HCT116 (cell line): ENCODE data around the gene CPLX4.
"Not testable (repeated sequence)": the region's sequence is repeated elsewhere in the genome, so short reads cannot be mapped to it uniquely, and the experiment has no call there.

Source experiments
- CTCF ChIP-seq, 3 experiments: fragments of 200-600 bp in 1 of 3; sonication (generic) in 1 of 3; IDR thresholded peaks in 2 of 3; conservative IDR thresholded peaks in 1 of 3; 2 replicates each; pipeline ENCODE4 v1.5.1; 2012 to 2017; ENCODE audit warnings: low read depth in 2 of 3, low read length in 2 of 3, antibody characterized with exemption in 1 of 3, borderline replicate concordance in 1 of 3, control low read depth in 1 of 3, mild to moderate bottlenecking in 1 of 3, mixed read lengths in 1 of 3, mixed run types in 1 of 3, moderate library complexity in 1 of 3; ENCODE audit not compliant: insufficient read depth in 1 of 3
- EGR1 ChIP-seq: IDR thresholded peaks from 2 replicates; pipeline ENCODE4 v1.6.1; 2012; ENCODE audit warnings: low read depth
- EZH2 ChIP-seq: fragments of 200-600 bp; sonication (generic); IDR thresholded peaks from 2 replicates; pipeline ENCODE4 v1.6.1; 2017; ENCODE audit warnings: antibody characterized with exemption, mixed run types
- EZH2phosphoT487 ChIP-seq: fragments of 200-600 bp; IDR thresholded peaks from 2 replicates; pipeline ENCODE4 v1.6.1; 2018; ENCODE audit warnings: antibody characterized with exemption, borderline replicate concordance
- JUND ChIP-seq: IDR thresholded peaks from 2 replicates; pipeline ENCODE4 v1.6.1; 2012
- POLR2A ChIP-seq: IDR thresholded peaks from 2 replicates; pipeline ENCODE4 v1.7.0; 2011; ENCODE audit warnings: borderline replicate concordance; ENCODE audit not compliant: insufficient read depth, insufficient read length; ENCODE audit errors: extremely low read depth
- POLR2AphosphoS5 ChIP-seq: IDR thresholded peaks from 2 replicates; pipeline ENCODE4 v1.6.1; 2011; ENCODE audit warnings: mild to moderate bottlenecking, low read depth, low read length, moderate library complexity
- SRF ChIP-seq: IDR thresholded peaks from 2 replicates; pipeline ENCODE4 v1.6.1; 2012; ENCODE audit warnings: low read depth
- YY1 ChIP-seq: IDR thresholded peaks from 2 replicates; pipeline ENCODE4 v1.6.1; 2011; ENCODE audit warnings: low read length, low read depth, moderate library complexity, mild to moderate bottlenecking; ENCODE audit not compliant: insufficient replicate concordance; ENCODE audit errors: extremely low read depth
- ZNF274 ChIP-seq: fragments of 200-500 bp; sonication (Bioruptor generic); IDR thresholded peaks from 2 replicates; pipeline ENCODE4 v1.6.1; 2014; ENCODE audit warnings: mild to moderate bottlenecking, low read depth, low read length, inconsistent platforms
- TF ChIP-seq, protein P1 (sequence below): IDR thresholded peaks from 2 replicates; pipeline ENCODE4 v1.6.1; 2012; ENCODE audit warnings: low read depth
- TF ChIP-seq, protein P2 (sequence below): IDR thresholded peaks from 2 replicates; pipeline ENCODE4 v1.6.1; 2012

DNA sequence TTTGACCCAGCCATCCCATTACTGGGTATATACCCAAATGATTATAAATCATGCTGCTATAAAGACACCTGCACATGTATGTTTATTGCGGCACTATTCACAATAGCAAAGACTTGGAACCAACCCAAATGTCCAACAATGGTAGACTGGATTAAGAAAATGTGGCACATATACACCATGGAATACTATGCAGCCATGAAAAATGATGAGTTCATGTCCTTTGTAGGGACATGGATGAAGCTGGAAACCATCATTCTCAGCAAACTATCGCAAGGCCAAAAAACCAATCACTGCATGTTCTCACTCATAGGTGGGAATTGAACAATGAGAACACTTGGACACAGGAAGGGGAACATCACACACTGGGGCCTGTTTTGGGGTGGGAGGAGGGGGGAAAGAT lies 56.2 kb downstream of the CPLX4 start:
- TF ChIP-seq CTCF (IDR thresholded peaks at IDR 0.05 in 2 of 3, conservative IDR thresholded peaks at IDR 0.05 in 1 of 3; ENCODE audit: borderline replicate concordance in 1 of 3, insufficient read depth in 1 of 3, low read depth in 2 of 3, low read length in 2 of 3); EGR1; POLR2A; JUND; EZH2phosphoT487; SRF; ZNF274; YY1; EZH2; POLR2AphosphoS5: not testable (repeated sequence)
- TF ChIP-seq, protein P1, sequence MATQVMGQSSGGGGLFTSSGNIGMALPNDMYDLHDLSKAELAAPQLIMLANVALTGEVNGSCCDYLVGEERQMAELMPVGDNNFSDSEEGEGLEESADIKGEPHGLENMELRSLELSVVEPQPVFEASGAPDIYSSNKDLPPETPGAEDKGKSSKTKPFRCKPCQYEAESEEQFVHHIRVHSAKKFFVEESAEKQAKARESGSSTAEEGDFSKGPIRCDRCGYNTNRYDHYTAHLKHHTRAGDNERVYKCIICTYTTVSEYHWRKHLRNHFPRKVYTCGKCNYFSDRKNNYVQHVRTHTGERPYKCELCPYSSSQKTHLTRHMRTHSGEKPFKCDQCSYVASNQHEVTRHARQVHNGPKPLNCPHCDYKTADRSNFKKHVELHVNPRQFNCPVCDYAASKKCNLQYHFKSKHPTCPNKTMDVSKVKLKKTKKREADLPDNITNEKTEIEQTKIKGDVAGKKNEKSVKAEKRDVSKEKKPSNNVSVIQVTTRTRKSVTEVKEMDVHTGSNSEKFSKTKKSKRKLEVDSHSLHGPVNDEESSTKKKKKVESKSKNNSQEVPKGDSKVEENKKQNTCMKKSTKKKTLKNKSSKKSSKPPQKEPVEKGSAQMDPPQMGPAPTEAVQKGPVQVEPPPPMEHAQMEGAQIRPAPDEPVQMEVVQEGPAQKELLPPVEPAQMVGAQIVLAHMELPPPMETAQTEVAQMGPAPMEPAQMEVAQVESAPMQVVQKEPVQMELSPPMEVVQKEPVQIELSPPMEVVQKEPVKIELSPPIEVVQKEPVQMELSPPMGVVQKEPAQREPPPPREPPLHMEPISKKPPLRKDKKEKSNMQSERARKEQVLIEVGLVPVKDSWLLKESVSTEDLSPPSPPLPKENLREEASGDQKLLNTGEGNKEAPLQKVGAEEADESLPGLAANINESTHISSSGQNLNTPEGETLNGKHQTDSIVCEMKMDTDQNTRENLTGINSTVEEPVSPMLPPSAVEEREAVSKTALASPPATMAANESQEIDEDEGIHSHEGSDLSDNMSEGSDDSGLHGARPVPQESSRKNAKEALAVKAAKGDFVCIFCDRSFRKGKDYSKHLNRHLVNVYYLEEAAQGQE = not testable (repeated sequence)
- TF ChIP-seq, protein P2, sequence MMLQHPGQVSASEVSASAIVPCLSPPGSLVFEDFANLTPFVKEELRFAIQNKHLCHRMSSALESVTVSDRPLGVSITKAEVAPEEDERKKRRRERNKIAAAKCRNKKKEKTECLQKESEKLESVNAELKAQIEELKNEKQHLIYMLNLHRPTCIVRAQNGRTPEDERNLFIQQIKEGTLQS = not testable (repeated sequence)
